ENCODE measurements around the gene KIR2DL1.

DNA sequence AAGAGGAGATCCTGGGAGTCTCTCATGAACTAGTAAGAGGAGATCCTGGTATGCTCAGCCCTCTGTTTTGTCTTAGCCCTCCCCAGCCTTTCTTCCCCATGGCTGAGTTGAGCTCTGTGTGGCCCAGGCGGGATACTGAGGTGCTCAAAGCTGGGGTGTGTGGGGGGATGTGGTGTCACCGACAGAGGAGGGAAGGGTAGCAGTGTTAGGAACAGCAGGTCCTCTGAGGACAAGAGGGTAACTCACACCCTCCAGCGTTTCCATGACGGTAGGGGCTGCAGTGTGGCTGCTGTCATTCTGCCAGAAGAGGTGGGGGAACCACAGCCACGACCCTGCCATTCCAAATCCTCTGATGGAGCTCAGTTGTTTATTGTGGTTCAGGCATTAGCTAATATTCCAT is 34.5 kb downstream of the KIR2DL1 start:
- TF ChIP-seq BCL11A (IDR thresholded peaks at IDR 0.05; ENCODE audit: low read depth, low read length) (no peak), JUNB (IDR thresholded peaks at IDR 0.05) (no peak), FOXK2 (IDR thresholded peaks at IDR 0.05) (no peak), FOXM1 (IDR thresholded peaks at IDR 0.05; ENCODE audit: low read depth, low read length) (no peak), RAD21 (IDR thresholded peaks at IDR 0.05; ENCODE audit: insufficient read depth, low read depth, low read length) (no peak), EZH2 (IDR thresholded peaks at IDR 0.05; ENCODE audit: borderline replicate concordance, control insufficient read depth, low read depth, low read length) (no peak), RUNX3 (IDR thresholded peaks at IDR 0.05; ENCODE audit: low read length) (no peak)
- TF ChIP-seq, protein P1, sequence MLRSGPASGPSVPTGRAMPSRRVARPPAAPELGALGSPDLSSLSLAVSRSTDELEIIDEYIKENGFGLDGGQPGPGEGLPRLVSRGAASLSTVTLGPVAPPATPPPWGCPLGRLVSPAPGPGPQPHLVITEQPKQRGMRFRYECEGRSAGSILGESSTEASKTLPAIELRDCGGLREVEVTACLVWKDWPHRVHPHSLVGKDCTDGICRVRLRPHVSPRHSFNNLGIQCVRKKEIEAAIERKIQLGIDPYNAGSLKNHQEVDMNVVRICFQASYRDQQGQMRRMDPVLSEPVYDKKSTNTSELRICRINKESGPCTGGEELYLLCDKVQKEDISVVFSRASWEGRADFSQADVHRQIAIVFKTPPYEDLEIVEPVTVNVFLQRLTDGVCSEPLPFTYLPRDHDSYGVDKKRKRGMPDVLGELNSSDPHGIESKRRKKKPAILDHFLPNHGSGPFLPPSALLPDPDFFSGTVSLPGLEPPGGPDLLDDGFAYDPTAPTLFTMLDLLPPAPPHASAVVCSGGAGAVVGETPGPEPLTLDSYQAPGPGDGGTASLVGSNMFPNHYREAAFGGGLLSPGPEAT (IDR thresholded peaks at IDR 0.05; ENCODE audit: low read depth) = no peak
- TF ChIP-seq, protein P2, sequence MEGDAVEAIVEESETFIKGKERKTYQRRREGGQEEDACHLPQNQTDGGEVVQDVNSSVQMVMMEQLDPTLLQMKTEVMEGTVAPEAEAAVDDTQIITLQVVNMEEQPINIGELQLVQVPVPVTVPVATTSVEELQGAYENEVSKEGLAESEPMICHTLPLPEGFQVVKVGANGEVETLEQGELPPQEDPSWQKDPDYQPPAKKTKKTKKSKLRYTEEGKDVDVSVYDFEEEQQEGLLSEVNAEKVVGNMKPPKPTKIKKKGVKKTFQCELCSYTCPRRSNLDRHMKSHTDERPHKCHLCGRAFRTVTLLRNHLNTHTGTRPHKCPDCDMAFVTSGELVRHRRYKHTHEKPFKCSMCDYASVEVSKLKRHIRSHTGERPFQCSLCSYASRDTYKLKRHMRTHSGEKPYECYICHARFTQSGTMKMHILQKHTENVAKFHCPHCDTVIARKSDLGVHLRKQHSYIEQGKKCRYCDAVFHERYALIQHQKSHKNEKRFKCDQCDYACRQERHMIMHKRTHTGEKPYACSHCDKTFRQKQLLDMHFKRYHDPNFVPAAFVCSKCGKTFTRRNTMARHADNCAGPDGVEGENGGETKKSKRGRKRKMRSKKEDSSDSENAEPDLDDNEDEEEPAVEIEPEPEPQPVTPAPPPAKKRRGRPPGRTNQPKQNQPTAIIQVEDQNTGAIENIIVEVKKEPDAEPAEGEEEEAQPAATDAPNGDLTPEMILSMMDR (IDR thresholded peaks at IDR 0.05 in 2 of 3, conservative IDR thresholded peaks at IDR 0.05 in 1 of 3; ENCODE audit: control insufficient read depth in 2 of 3, extremely low read depth in 1 of 3, insufficient read depth in 1 of 3, low read depth in 3 of 3, low read length in 3 of 3) = no peak
